Ascending aorta (tissue), 2 donors: ENCODE results near the gene CPE. TPM values are rescaled to one million over a fixed set of nuclear protein-coding genes. Genes with fewer than 3 reads are reported as not detected.
"Not testable (repeated sequence)": the region's sequence is repeated elsewhere in the genome, so short reads cannot be mapped to it uniquely, and the experiment has no call there.

Experiments
- DNase-seq, 2 donors: peaks; one replicate each; pipeline ENCODE4 v3.0.0-alpha.2; 2019; ENCODE audit warnings: low spot score in 2 of 2
- H3K27ac ChIP-seq, 2 donors: fragments of 200-600 bp; sonication (generic); one replicate each; pipeline ENCODE4 v1.5.1; 2016 to 2017; ENCODE audit warnings: mild to moderate bottlenecking in 1 of 2
- H3K27me3 ChIP-seq: fragments of 200-600 bp; sonication (generic); one replicate; pipeline ENCODE4 v1.5.1; 2017
- H3K36me3 ChIP-seq, 2 donors: fragments of 200-600 bp; sonication (generic); one replicate each; pipeline ENCODE4 v1.5.1; 2016
- H3K4me1 ChIP-seq, 2 donors: fragments of 200-600 bp; sonication (generic); one replicate each; pipeline ENCODE4 v1.5.1; 2016 to 2017; ENCODE audit warnings: mild to moderate bottlenecking in 1 of 2
- H3K4me3 ChIP-seq, 2 donors: fragments of 200-600 bp; sonication (generic); one replicate each; pipeline ENCODE4 v1.5.1; 2016 to 2017; ENCODE audit warnings: mild to moderate bottlenecking in 1 of 2
- H3K9me3 ChIP-seq, 2 donors: fragments of 200-600 bp; sonication (generic); one replicate each; pipeline ENCODE4 v1.5.1; 2016
- CTCF ChIP-seq, 3 experiments: fragments of 200-600 bp in 2 of 3; fragments of 450-650 bp in 1 of 3; sonication (generic) in 2 of 3; IDR thresholded peaks; one replicate each; pipeline ENCODE4 v1.5.1; 2016 to 2019; ENCODE audit warnings: antibody characterized with exemption in 3 of 3, mild to moderate bottlenecking in 1 of 3, moderate library complexity in 1 of 3
- intact Hi-C: fragments of 100-400 bp; cut with DNase I; formaldehyde crosslinking; loops from one replicate; pipeline ENCODE4 v1.15.1; 2023
- total RNA-seq: library from RNA; depleted of rRNA; stranded (reverse); fragments of >200 nt; gene quantifications from one replicate; pipeline ENCODE4 v1.1.0, GENCODE V29; 2016

The CPE gene
- total RNA-seq, 1 donor from 2014 or later = 199 TPM

- TF ChIP-seq CTCF (IDR thresholded peaks at IDR 0.05) = no peak
- Histone ChIP-seq H3K27ac (no peak overlapping the region), H3K27me3 (no peaks in the 10 kb centered on the region), H3K9me3 (no peaks in the 10 kb centered on the region), H3K4me1 (peaks cover 0 to 7% of the 10 kb centered on the region in 2 donors), H3K4me3 (no peak overlapping the region), H3K36me3 (no peaks in the 10 kb centered on the region)
- DNase-seq = no peak
- intact Hi-C loops = no loop called here
These were observed 61.8 kb downstream of the CPE start for GRCh38 chr4:165440415-165441158.

- no peaks in the 10 kb centered on the region for H3K27me3 ChIP-seq
- H3K36me3 ChIP-seq = no peaks in the 10 kb centered on the region
- no peak overlapping the region for H3K4me3 ChIP-seq
- DNase-seq = no peak
- intact Hi-C loops = no loop called here
- peaks cover 0 to 7% of the 10 kb centered on the region in 2 donors for H3K4me1 ChIP-seq
- H3K27ac ChIP-seq = no peak overlapping the region
- H3K9me3 ChIP-seq = no peaks in the 10 kb centered on the region
- TF ChIP-seq CTCF (IDR thresholded peaks at IDR 0.05) = no peak
These were observed 64.5 kb downstream of the CPE start for GRCh38 chr4:165443276-165443675.

GRCh38 chr4:165448700-165449099 lies 69.9 kb downstream of the CPE start:
- Histone ChIP-seq H3K4me3 (no peak overlapping the region), H3K4me1 (no peaks in the 10 kb centered on the region), H3K27me3 (no peaks in the 10 kb centered on the region), H3K27ac (no peak overlapping the region), H3K9me3 (no peaks in the 10 kb centered on the region), H3K36me3 (peaks cover 0 to 2% of the 10 kb centered on the region in 2 donors)
- no peak for TF ChIP-seq CTCF (IDR thresholded peaks at IDR 0.05)
- intact Hi-C loops = no loop called here
- DNase-seq = no peak

GRCh38 chr4:165449333-165449732 lies 70.5 kb downstream of the CPE start:
- intact Hi-C loops = no loop called here
- Histone ChIP-seq H3K4me3 (no peak overlapping the region), H3K9me3 (no peaks in the 10 kb centered on the region), H3K27ac (no peak overlapping the region), H3K36me3 (peaks cover 0 to 3% of the 10 kb centered on the region in 2 donors), H3K27me3 (no peaks in the 10 kb centered on the region), H3K4me1 (no peaks in the 10 kb centered on the region)
- TF ChIP-seq CTCF (IDR thresholded peaks at IDR 0.05) = no peak
- no peak for DNase-seq

GRCh38 chr4:165450871-165451270 lies 72.1 kb downstream of the CPE start:
- DNase-seq = no peak
- Histone ChIP-seq H3K4me3 (no peak overlapping the region), H3K27me3 (no peaks in the 10 kb centered on the region), H3K36me3 (peaks cover 0 to 3% of the 10 kb centered on the region in 2 donors), H3K27ac (no peak overlapping the region), H3K9me3 (no peaks in the 10 kb centered on the region), H3K4me1 (no peaks in the 10 kb centered on the region)
- intact Hi-C loops = no loop called here
- TF ChIP-seq CTCF (IDR thresholded peaks at IDR 0.05) = no peak

- H3K4me1 ChIP-seq, H3K27me3 ChIP-seq, H3K36me3 ChIP-seq, H3K27ac ChIP-seq, intact Hi-C loops, H3K9me3 ChIP-seq, H3K4me3 ChIP-seq, DNase-seq: not testable (repeated sequence)
These were observed 74.3 kb downstream of the CPE start for GRCh38 chr4:165453140-165453539.
